K562 (cell line): ENCODE results near the gene FGGY. TPM values are rescaled to one million over a fixed set of nuclear protein-coding genes. Genes with fewer than 3 reads are reported as not detected.
A peak's percentile ranks its signal among the peaks of the same experiment; 100 is the strongest.
"Not testable (repeated sequence)": the region's sequence is repeated elsewhere in the genome, so short reads cannot be mapped to it uniquely, and the experiment has no call there.

Experiments used
- ATAC-seq: fragments of 200-7000 bp; cut with Tn5 transposase; 3 replicates; pipeline ENCODE4 v1.9.1; 2020; ENCODE audit warnings: moderate library complexity
- BruUV-seq: library from RNA; stranded (reverse); fragments of 400-500 nt; replicated peaks from 2 replicates; lab custom pipeline; 2021; lab: Mats Ljungman, UMichigan
- CTCF ChIA-PET: fragments of 300-600 bp; formaldehyde crosslinking; extraction: SDS; loops from one replicate; lab custom pipeline; 2021; ENCODE audit warnings: low intra/inter-chr PET ratio; lab: Yijun Ruan, JAX
- POLR2A ChIA-PET: fragments of 300-600, 350-650 bp; sonication (Branson Sonifier 250); formaldehyde crosslinking; extraction: SDS; loops from one replicate; lab custom pipeline; 2021; ENCODE audit warnings: antibody characterized with exemption, inconsistent platforms; lab: Yijun Ruan, JAX
- DNase-seq, 4 experiments: peaks; one replicate each; pipeline versions ENCODE4 v3.0.0 to v3.0.0-alpha.2; 2011 to 2018; ENCODE audit warnings: low spot score in 3 of 4, mixed read lengths in 3 of 4; ENCODE audit errors: extremely low read depth in 1 of 4
- FAIRE-seq: peaks from 2 replicates; lab custom pipeline; 2011; peaks lifted over from hg19 to GRCh38; lab: Jason Lieb, UNC
- H2AFZ ChIP-seq: 2 replicates; pipeline ENCODE4 v1.6.0; 2011; ENCODE audit warnings: low read depth, low read length, control low read depth, inconsistent platforms
- H3K27ac ChIP-seq: fragments of 200-600 bp; 3 replicates; pipeline ENCODE4 v1.8.0; 2011; ENCODE audit warnings: low read depth, mild to moderate bottlenecking, control low read depth, inconsistent platforms, low read length, moderate library complexity, mixed read lengths; ENCODE audit errors: extremely low read depth
- H3K27me3 ChIP-seq, 2 experiments: fragments of 300-600 bp in 1 of 2; 2 replicates in 1 of 2; 3 replicates in 1 of 2; pipeline versions ENCODE4 v1.6.0 to v1.8.0; 2011; ENCODE audit warnings: inconsistent platforms in 2 of 2, low read length in 2 of 2, mild to moderate bottlenecking in 1 of 2, mixed read lengths in 1 of 2, moderate library complexity in 1 of 2; ENCODE audit not compliant: control insufficient read depth in 2 of 2, insufficient read depth in 2 of 2
- H3K36me3 ChIP-seq: fragments of 300-600 bp; 3 replicates; pipeline ENCODE4 v1.8.0; 2011; ENCODE audit warnings: mild to moderate bottlenecking, low read length, inconsistent platforms; ENCODE audit not compliant: control insufficient read depth, insufficient read depth
- H3K4me1 ChIP-seq, 2 experiments: fragments of 200-600 bp in 1 of 2; replicated peaks in 1 of 2; 2 replicates in 1 of 2; 3 replicates in 1 of 2; pipeline versions ENCODE4 v1.5.1 to v1.8.0; 2011; ENCODE audit warnings: inconsistent platforms in 2 of 2, low read length in 2 of 2, mild to moderate bottlenecking in 1 of 2, mixed read lengths in 1 of 2, moderate library complexity in 1 of 2; ENCODE audit not compliant: control insufficient read depth in 2 of 2, insufficient read depth in 2 of 2
- H3K4me2 ChIP-seq: 2 replicates; pipeline ENCODE4 v1.6.1; 2011; ENCODE audit warnings: low read length, control low read depth, inconsistent platforms, mixed read lengths; ENCODE audit not compliant: insufficient read depth
- H3K4me3 ChIP-seq: fragments of 200-600 bp; sonication (generic), shearing (Covaris generic); 2 replicates; pipeline ENCODE4 v1.5.1; 2016; ENCODE audit warnings: control low read depth, inconsistent platforms
- H3K79me2 ChIP-seq: fragments of 200-600 bp; 3 replicates; pipeline ENCODE4 v1.8.0; 2011; ENCODE audit warnings: low read length, inconsistent platforms; ENCODE audit not compliant: control insufficient read depth, insufficient read depth
- H3K9ac ChIP-seq, 2 experiments: 2 replicates each; pipeline versions ENCODE4 v1.6.0 to v1.6.1; 2011; ENCODE audit warnings: low read depth in 2 of 2, low read length in 2 of 2, control low read depth in 1 of 2, inconsistent platforms in 1 of 2, mild to moderate bottlenecking in 1 of 2, mixed read lengths in 1 of 2; ENCODE audit not compliant: insufficient read depth in 1 of 2
- H3K9me1 ChIP-seq: one replicate; pipeline ENCODE4 v1.6.0; 2011; ENCODE audit warnings: inconsistent platforms, mild to moderate bottlenecking, low read length, moderate library complexity; ENCODE audit not compliant: control insufficient read depth, insufficient read depth
- H3K9me3 ChIP-seq: replicated peaks from 2 replicates; pipeline ENCODE4 v1.5.1; 2011; ENCODE audit warnings: low read depth, low read length, inconsistent platforms; ENCODE audit not compliant: control insufficient read depth, insufficient read depth
- H4K20me1 ChIP-seq: replicated peaks from 2 replicates; pipeline ENCODE4 v1.6.1; 2011; ENCODE audit warnings: low read length, inconsistent platforms, mixed read lengths; ENCODE audit not compliant: control insufficient read depth, insufficient read depth
- CCNT2 ChIP-seq: IDR thresholded peaks from 2 replicates; pipeline ENCODE4 v1.6.1; 2011; ENCODE audit warnings: borderline replicate concordance, low read depth, mild to moderate bottlenecking, moderate library complexity, mixed read lengths, low read length; ENCODE audit not compliant: insufficient read length; ENCODE audit errors: extremely low read depth
- DDX20 ChIP-seq: fragments of 450-650 bp; IDR thresholded peaks from 2 replicates; pipeline ENCODE4 v1.6.1; 2016; ENCODE audit warnings: missing genetic modification characterization, low read depth, mild to moderate bottlenecking, missing compliant biosample characterization, moderate library complexity
- E2F5 ChIP-seq: sonication (generic); formaldehyde crosslinking; IDR thresholded peaks from 2 replicates; pipeline ENCODE4 v1.8.0; 2022; ENCODE audit warnings: mild to moderate bottlenecking, missing genetic modification reagents
- ESRRA ChIP-seq: fragments of 450-650 bp; IDR thresholded peaks from 2 replicates; pipeline ENCODE4 v1.6.1; 2014; ENCODE audit warnings: low read depth, mild to moderate bottlenecking, moderate library complexity, borderline replicate concordance
- GATA2 ChIP-seq: sonication (generic); formaldehyde crosslinking; IDR thresholded peaks from 2 replicates; pipeline ENCODE4 v1.4.0; 2020; ENCODE audit warnings: mild to moderate bottlenecking, missing genetic modification reagents
- KDM4B ChIP-seq, 2 experiments: fragments of 450-650 bp in 1 of 2; sonication (generic) in 1 of 2; IDR thresholded peaks; 2 replicates each; pipeline ENCODE4 v1.6.1; 2016 to 2017; ENCODE audit warnings: borderline replicate concordance in 2 of 2, antibody characterized with exemption in 1 of 2, low read depth in 1 of 2, mild to moderate bottlenecking in 1 of 2
- NCOA6 ChIP-seq: fragments of 450-650 bp; IDR thresholded peaks from 2 replicates; pipeline ENCODE4 v1.6.1; 2017; ENCODE audit warnings: mild to moderate bottlenecking
- PCBP1 ChIP-seq: fragments of 200-400 bp; formaldehyde crosslinking; IDR thresholded peaks from 2 replicates; pipeline ENCODE4 v1.6.1; 2018; ENCODE audit warnings: mild to moderate bottlenecking, low read depth, low read length; ENCODE audit not compliant: poor library complexity, severe bottlenecking
- PRPF4 ChIP-seq: fragments of 200-400 bp; formaldehyde crosslinking; IDR thresholded peaks from one replicate; pipeline ENCODE4 v1.6.1; 2017; ENCODE audit warnings: low read length, low read depth, mild to moderate bottlenecking; ENCODE audit not compliant: insufficient read depth, poor library complexity, severe bottlenecking
- SREBF2 ChIP-seq: sonication (generic); formaldehyde crosslinking; IDR thresholded peaks from 2 replicates; pipeline ENCODE4 v1.4.0; 2020; ENCODE audit warnings: mild to moderate bottlenecking, missing genetic modification reagents
- ZNF146 ChIP-seq: IDR thresholded peaks from one replicate; pipeline ENCODE4 v1.6.1; 2018; ENCODE audit warnings: missing compliant biosample characterization; ENCODE audit not compliant: unreplicated experiment
- ZNF184 ChIP-seq: sonication (generic); formaldehyde crosslinking; IDR thresholded peaks from 2 replicates; pipeline ENCODE4 v1.5.0; 2020; ENCODE audit warnings: missing genetic modification reagents
- ZNF232 ChIP-seq: sonication (generic); formaldehyde crosslinking; IDR thresholded peaks from 2 replicates; pipeline ENCODE4 v1.8.0; 2022; ENCODE audit warnings: mild to moderate bottlenecking, missing genetic modification reagents
- ZNF324 ChIP-seq: fragments of 250-450 bp; sonication (Bioruptor Pico); IDR thresholded peaks from 2 replicates; pipeline ENCODE4 v1.4.0; 2020; ENCODE audit warnings: mild to moderate bottlenecking
- WGBS: fragments of 100-300 bp; shearing (Covaris generic); methylation state at CpG from one replicate; pipeline ENCODE4 v1.1.6; 2016; ENCODE audit warnings: low coverage, mixed read lengths; ENCODE audit not compliant: insufficient coverage; ENCODE audit errors: missing lambda C conversion rate; 5-methylcytosine and 5-hydroxymethylcytosine counted together
- in situ Hi-C: fragments of 300-500 bp; cut with MboI; formaldehyde crosslinking; loops from 4 replicates; pipeline ENCODE4 v1.15.0; 2018; ENCODE audit warnings: inconsistent platforms, mixed read lengths
- intact Hi-C: fragments of 100-400 bp; cut with micrococcal nuclease; formaldehyde crosslinking; loops from 2 replicates; pipeline ENCODE4 v1.14.2; 2022
- polyA plus RNA-seq, 8 experiments: library from polyadenylated mRNA; depleted of rRNA in 4 of 8; stranded (reverse) in 5 of 8; unstranded in 3 of 8; fragments of >200 nt; fragmentation: Nextera tagmentation in 2 of 8; fragmentation: Illumina TruSeq in 1 of 8; extraction: Ambion mirVana in 2 of 8; extraction: Trizol in 1 of 8; gene quantifications; 2 replicates each; pipeline versions ENCODE4 v1.2.1 to v1.2.3, GENCODE V29; 2011 to 2014; ENCODE audit warnings: inconsistent platforms in 1 of 8, missing spikeins in 1 of 8
- total RNA-seq, 7 experiments: library from RNA; depleted of rRNA in 6 of 7; stranded (reverse); fragments of >200 nt in 6 of 7; fragmentation: Illumina TruSeq in 2 of 7; extraction: Trizol in 2 of 7; gene quantifications; 2 replicates each; pipeline versions ENCODE4 v1.2.1 to v1.2.3, GENCODE V29; 2011 to 2021; ENCODE audit warnings: low replicate concordance in 1 of 7

Gene FGGY
- total and polyA plus RNA-seq, 9 of the 15 experiments (the other 6 are each of a cell fraction or from before 2014, with no cell fraction given), result 9.7 to 19.2 (median 12.6) TPM

- H3K79me2 ChIP-seq, H3K27me3 ChIP-seq, intact Hi-C loops, H3K4me2 ChIP-seq, H3K9me3 ChIP-seq, POLR2A ChIA-PET, BruUV-seq, H4K20me1 ChIP-seq, H3K36me3 ChIP-seq, CTCF ChIA-PET, in situ Hi-C loops, H2AFZ ChIP-seq, FAIRE-seq, H3K9ac ChIP-seq, H3K4me1 ChIP-seq, H3K4me3 ChIP-seq, H3K9me1 ChIP-seq, ATAC-seq, DNase-seq, H3K27ac ChIP-seq: not testable (repeated sequence)
- peak; percentile 82 for TF ChIP-seq ZNF146 (CRISPR knock-in tag)
- 13% methylated on average over 1 of the region's 2 CpGs for WGBS
Observed at GRCh38 chr1:59592410-59592809, 295.5 kb downstream of the FGGY start.

GRCh38 chr1:59592924-59593323 is 296.0 kb downstream of the FGGY start:
- FAIRE-seq, result no peak
- BruUV-seq, result no TSS peak
- Histone ChIP-seq H4K20me1 (no peaks in the 10 kb centered on the region), H3K27me3 (no peaks in the 10 kb centered on the region), H3K9me1 (no peaks in the 10 kb centered on the region), H3K79me2 (no peaks in the 10 kb centered on the region), H3K4me3 (no peak overlapping the region), H3K9ac (no peak overlapping the region), H3K4me2 (no peak overlapping the region), H3K4me1 (no peaks in the 10 kb centered on the region), H3K9me3 (no peaks in the 10 kb centered on the region), H3K36me3 (no peaks in the 10 kb centered on the region), H2AFZ (no peak overlapping the region), H3K27ac (no peak overlapping the region)
- intact Hi-C loops (no loop called here), in situ Hi-C loops (no loop called here)
- TF ChIP-seq SREBF2 (CRISPR knock-in tag) (no peak), PCBP1 (no peak), PRPF4 (no peak), DDX20 (no peak), ESRRA (no peak), KDM4B (IDR thresholded peaks at IDR 0.05; ENCODE audit: borderline replicate concordance in 2 of 2, low read depth in 1 of 2) (no peak), ZNF184 (CRISPR knock-in tag) (no peak), CCNT2 (no peak), ZNF232 (CRISPR knock-in tag) (no peak), ZNF324 (CRISPR knock-in tag) (no peak), E2F5 (CRISPR knock-in tag) (no peak), NCOA6 (no peak), GATA2 (CRISPR knock-in tag) (no peak)
- ChIA-PET CTCF (no interaction called here), POLR2A (no interaction called here)
- 4% methylated on average over 2 of the region's 2 CpGs for WGBS
- ATAC-seq, result no peak
- no peak for DNase-seq
